Activated naive CD8-positive, alpha-beta T cell treated with anti-CD3 and anti-CD28 coated beads for 36 hours (primary cell): ENCODE measurements around the gene GORASP2. TPM values are rescaled to one million over a fixed set of nuclear protein-coding genes. Genes with fewer than 3 reads are reported as not detected.

Experiments
- DNase-seq: peaks from one replicate; pipeline ENCODE4 v3.0.0; 2021
- H3K27ac Mint-ChIP-seq: one replicate; pipeline ENCODE4 v1.8.0; 2022; ENCODE audit warnings: mild to moderate bottlenecking, moderate library complexity, mixed read lengths
- H3K27me3 Mint-ChIP-seq: one replicate; pipeline ENCODE4 v1.8.0; 2022; ENCODE audit warnings: mild to moderate bottlenecking, mixed read lengths
- H3K36me3 Mint-ChIP-seq: one replicate; pipeline ENCODE4 v1.8.0; 2021; ENCODE audit warnings: mild to moderate bottlenecking, mixed read lengths
- H3K4me1 Mint-ChIP-seq: one replicate; pipeline ENCODE4 v1.8.0; 2021; ENCODE audit warnings: mixed read lengths
- H3K4me3 Mint-ChIP-seq: one replicate; pipeline ENCODE4 v1.8.0; 2022; ENCODE audit warnings: mild to moderate bottlenecking, moderate library complexity, mixed read lengths
- H3K9me3 Mint-ChIP-seq: one replicate; pipeline ENCODE4 v1.8.0; 2022; ENCODE audit warnings: mixed read lengths
- total RNA-seq, 2 experiments: library from RNA; stranded (reverse); gene quantifications; one replicate each; pipeline ENCODE4 v1.2.3, GENCODE V29; 2021

The GORASP2 gene
- total RNA-seq, 2 experiments from 2014 or later = 84.5 to 95.0 TPM

- no peaks in the 10 kb centered on the region for H3K27me3 Mint-ChIP-seq
- H3K27ac Mint-ChIP-seq = peak overlapping the region; percentile 96
- peaks cover 3% of the 10 kb centered on the region for H3K9me3 Mint-ChIP-seq
- H3K4me3 Mint-ChIP-seq = peak overlapping the region; percentile 95
- peaks cover 29% of the 10 kb centered on the region for H3K36me3 Mint-ChIP-seq
- H3K4me1 Mint-ChIP-seq = peaks cover 40% of the 10 kb centered on the region
- DNase-seq = no peak
Observed at GRCh38 chr2:170930991-170931266, 1.9 kb downstream of the GORASP2 start.

GRCh38 chr2:170932166-170932565 is 3.1 kb downstream of the GORASP2 start:
- H3K4me1 Mint-ChIP-seq = peaks cover 43% of the 10 kb centered on the region

GRCh38 chr2:170932948-170933347 is 3.9 kb downstream of the GORASP2 start:
- H3K9me3 Mint-ChIP-seq = peaks cover 3% of the 10 kb centered on the region
- no peak overlapping the region for H3K4me3 Mint-ChIP-seq
- H3K27ac Mint-ChIP-seq = no peak overlapping the region
- peaks cover 29% of the 10 kb centered on the region for H3K36me3 Mint-ChIP-seq
- no peaks in the 10 kb centered on the region for H3K27me3 Mint-ChIP-seq
- peaks cover 47% of the 10 kb centered on the region for H3K4me1 Mint-ChIP-seq
- DNase-seq = no peak

More at GRCh38 chr2:170932166-170932565, 3.1 kb downstream of the GORASP2 start:
- Mint-ChIP-seq H3K27ac (no peak overlapping the region), H3K27me3 (no peaks in the 10 kb centered on the region), H3K4me3 (peak overlapping the region; percentile 22), H3K36me3 (peaks cover 29% of the 10 kb centered on the region), H3K9me3 (peaks cover 3% of the 10 kb centered on the region)
- DNase-seq = no peak

- H3K36me3 Mint-ChIP-seq = peaks cover 14% of the 10 kb centered on the region
- no peak overlapping the region for H3K27ac Mint-ChIP-seq
- H3K9me3 Mint-ChIP-seq = no peaks in the 10 kb centered on the region
- H3K4me1 Mint-ChIP-seq = peaks cover 61% of the 10 kb centered on the region
- no peaks in the 10 kb centered on the region for H3K27me3 Mint-ChIP-seq
- no peak for DNase-seq
- H3K4me3 Mint-ChIP-seq = no peak overlapping the region
Observed at GRCh38 chr2:170937709-170938379, 8.8 kb downstream of the GORASP2 start.

GRCh38 chr2:170940066-170940465 is 11.0 kb downstream of the GORASP2 start:
- H3K4me3 Mint-ChIP-seq = no peak overlapping the region
- H3K27me3 Mint-ChIP-seq = no peaks in the 10 kb centered on the region
- H3K4me1 Mint-ChIP-seq = peaks cover 68% of the 10 kb centered on the region
- H3K36me3 Mint-ChIP-seq = peaks cover 9% of the 10 kb centered on the region
- no peak for DNase-seq
- H3K27ac Mint-ChIP-seq = no peak overlapping the region
- no peaks in the 10 kb centered on the region for H3K9me3 Mint-ChIP-seq

GRCh38 chr2:170942615-170943014 is 13.6 kb downstream of the GORASP2 start:
- Mint-ChIP-seq H3K27ac (no peak overlapping the region), H3K4me1 (peaks cover 64% of the 10 kb centered on the region), H3K9me3 (no peaks in the 10 kb centered on the region), H3K36me3 (peaks cover 8% of the 10 kb centered on the region), H3K27me3 (no peaks in the 10 kb centered on the region), H3K4me3 (no peak overlapping the region)
- DNase-seq = no peak

- no peak for DNase-seq
- Mint-ChIP-seq H3K4me3 (no peak overlapping the region), H3K4me1 (peaks cover 59% of the 10 kb centered on the region), H3K27me3 (no peaks in the 10 kb centered on the region), H3K27ac (no peak overlapping the region), H3K36me3 (peaks cover 8% of the 10 kb centered on the region), H3K9me3 (no peaks in the 10 kb centered on the region)
Observed at GRCh38 chr2:170943041-170943440, 14.0 kb downstream of the GORASP2 start.

GRCh38 chr2:170943596-170943995 is 14.5 kb downstream of the GORASP2 start:
- no peak overlapping the region for H3K27ac Mint-ChIP-seq
- no peak for DNase-seq
- peaks cover 56% of the 10 kb centered on the region for H3K4me1 Mint-ChIP-seq
- H3K9me3 Mint-ChIP-seq = no peaks in the 10 kb centered on the region
- peaks cover 8% of the 10 kb centered on the region for H3K36me3 Mint-ChIP-seq
- no peak overlapping the region for H3K4me3 Mint-ChIP-seq
- no peaks in the 10 kb centered on the region for H3K27me3 Mint-ChIP-seq

- no peaks in the 10 kb centered on the region for H3K9me3 Mint-ChIP-seq
- no peak overlapping the region for H3K4me3 Mint-ChIP-seq
- peaks cover 10% of the 10 kb centered on the region for H3K36me3 Mint-ChIP-seq
- H3K27me3 Mint-ChIP-seq = no peaks in the 10 kb centered on the region
- no peak for DNase-seq
- H3K27ac Mint-ChIP-seq = no peak overlapping the region
- peaks cover 46% of the 10 kb centered on the region for H3K4me1 Mint-ChIP-seq
Observed at GRCh38 chr2:170944545-170944944, 15.5 kb downstream of the GORASP2 start.

- no peaks in the 10 kb centered on the region for H3K27me3 Mint-ChIP-seq
- no peak overlapping the region for H3K4me3 Mint-ChIP-seq
- peaks cover 12% of the 10 kb centered on the region for H3K4me1 Mint-ChIP-seq
- H3K36me3 Mint-ChIP-seq = peaks cover 31% of the 10 kb centered on the region
- DNase-seq = no peak
- no peak overlapping the region for H3K27ac Mint-ChIP-seq
- no peaks in the 10 kb centered on the region for H3K9me3 Mint-ChIP-seq
Observed at GRCh38 chr2:170949415-170949814, 20.4 kb downstream of the GORASP2 start.

GRCh38 chr2:170950221-170950761 is 21.2 kb downstream of the GORASP2 start:
- Mint-ChIP-seq H3K36me3 (peaks cover 38% of the 10 kb centered on the region), H3K4me1 (peaks cover 7% of the 10 kb centered on the region), H3K27me3 (no peaks in the 10 kb centered on the region), H3K4me3 (no peak overlapping the region), H3K9me3 (no peaks in the 10 kb centered on the region), H3K27ac (no peak overlapping the region)
- DNase-seq = no peak

GRCh38 chr2:170953941-170954340 is 24.9 kb downstream of the GORASP2 start:
- DNase-seq = no peak
- Mint-ChIP-seq H3K27me3 (no peaks in the 10 kb centered on the region), H3K9me3 (no peaks in the 10 kb centered on the region), H3K27ac (no peak overlapping the region), H3K4me1 (no peaks in the 10 kb centered on the region), H3K4me3 (no peak overlapping the region), H3K36me3 (peaks cover 41% of the 10 kb centered on the region)

- Mint-ChIP-seq H3K27ac (no peak overlapping the region), H3K4me1 (no peaks in the 10 kb centered on the region), H3K27me3 (no peaks in the 10 kb centered on the region), H3K9me3 (no peaks in the 10 kb centered on the region), H3K4me3 (no peak overlapping the region), H3K36me3 (peaks cover 14% of the 10 kb centered on the region)
- no peak for DNase-seq
Observed at GRCh38 chr2:170963386-170963785, 34.3 kb downstream of the GORASP2 start.

GRCh38 chr2:170965446-170966225 is 36.6 kb downstream of the GORASP2 start:
- no peak overlapping the region for H3K4me3 Mint-ChIP-seq
- no peak overlapping the region for H3K27ac Mint-ChIP-seq
- peaks cover 10% of the 10 kb centered on the region for H3K36me3 Mint-ChIP-seq
- no peaks in the 10 kb centered on the region for H3K27me3 Mint-ChIP-seq
- H3K4me1 Mint-ChIP-seq = no peaks in the 10 kb centered on the region
- no peaks in the 10 kb centered on the region for H3K9me3 Mint-ChIP-seq
- DNase-seq = no peak

- H3K4me1 Mint-ChIP-seq = no peaks in the 10 kb centered on the region
- H3K36me3 Mint-ChIP-seq = peaks cover 10% of the 10 kb centered on the region
- H3K27me3 Mint-ChIP-seq = no peaks in the 10 kb centered on the region
- H3K9me3 Mint-ChIP-seq = no peaks in the 10 kb centered on the region
- H3K27ac Mint-ChIP-seq = peak overlapping the region; percentile 11
- DNase-seq = peak; percentile 16
- no peak overlapping the region for H3K4me3 Mint-ChIP-seq
Observed at GRCh38 chr2:170966648-170967396, 37.8 kb downstream of the GORASP2 start.
